GM12878 (cell line): ENCODE data around the gene TMEM86B. TPM values are rescaled to one million over a fixed set of nuclear protein-coding genes. Genes with fewer than 3 reads are reported as not detected.

Experiments
- ATAC-seq: fragments of 200-7000 bp; cut with Tn5 transposase; 3 replicates; pipeline ENCODE4 v1.9.1; 2020; ENCODE audit warnings: mild to moderate bottlenecking, moderate library complexity
- BruUV-seq: library from RNA; stranded (reverse); fragments of 400-500 nt; replicated peaks from 2 replicates; lab custom pipeline; 2021; lab: Mats Ljungman, UMichigan
- CTCF ChIA-PET: fragments of 300-600 bp; sonication (Branson Sonifier 250); formaldehyde crosslinking; extraction: SDS; loops from one replicate; lab custom pipeline; 2021; ENCODE audit warnings: inconsistent platforms; lab: Yijun Ruan, JAX
- POLR2A ChIA-PET: fragments of 350-600 bp; formaldehyde crosslinking; extraction: SDS; loops from one replicate; lab custom pipeline; 2021; ENCODE audit warnings: inconsistent platforms; lab: Charles Lee
- RAD21 ChIA-PET: fragments of 300-600 bp; sonication (Branson Sonifier 250); formaldehyde crosslinking; loops from one replicate; lab custom pipeline; 2023; ENCODE audit warnings: antibody characterized with exemption; ENCODE audit not compliant: unreplicated experiment; lab: Charles Lee
- SMC1A ChIA-PET: fragments of 300-600 bp; sonication (Branson Sonifier 250); formaldehyde crosslinking; loops from one replicate; lab custom pipeline; 2023; ENCODE audit not compliant: unreplicated experiment, uncharacterized antibody; lab: Charles Lee
- DNase-seq: peaks from one replicate; pipeline ENCODE4 v3.0.0-alpha.2; 2011; ENCODE audit warnings: low read depth, low spot score
- FAIRE-seq: peaks from 3 replicates; lab custom pipeline; 2011; peaks lifted over from hg19 to GRCh38; lab: Jason Lieb, UNC
- H2AFZ ChIP-seq: 2 replicates; pipeline ENCODE4 v1.6.0; 2011; ENCODE audit warnings: low read depth, low read length, control low read depth; ENCODE audit not compliant: control insufficient read depth
- H3K27ac ChIP-seq: 2 replicates; pipeline ENCODE4 v1.5.1; 2011; ENCODE audit warnings: control low read depth; ENCODE audit not compliant: control insufficient read depth, insufficient read depth
- H3K27me3 ChIP-seq, 2 experiments: replicated peaks in 1 of 2; 2 replicates each; pipeline versions ENCODE4 v1.6.0 to v1.6.1; 2011; ENCODE audit warnings: low read length in 1 of 2; ENCODE audit not compliant: control insufficient read depth in 2 of 2, insufficient read depth in 2 of 2
- H3K36me3 ChIP-seq, 2 experiments: 2 replicates each; pipeline ENCODE4 v1.5.1; 2011; ENCODE audit warnings: low read length in 1 of 2; ENCODE audit not compliant: control insufficient read depth in 2 of 2, insufficient read depth in 2 of 2
- H3K4me1 ChIP-seq: 2 replicates; pipeline ENCODE4 v1.6.1; 2011; ENCODE audit warnings: mild to moderate bottlenecking, low read length, moderate library complexity, mixed read lengths; ENCODE audit not compliant: control insufficient read depth, insufficient read depth
- H3K4me2 ChIP-seq: 2 replicates; pipeline ENCODE4 v1.6.0; 2011; ENCODE audit warnings: control low read depth; ENCODE audit not compliant: control insufficient read depth, insufficient read depth
- H3K4me3 ChIP-seq: fragments of 200-600 bp; sonication (generic); 2 replicates; pipeline ENCODE4 v1.5.1; 2016
- H3K79me2 ChIP-seq: 2 replicates; pipeline ENCODE4 v1.6.0; 2011; ENCODE audit warnings: low read length; ENCODE audit not compliant: control insufficient read depth, insufficient read depth
- H3K9ac ChIP-seq: 2 replicates; pipeline ENCODE4 v1.8.0; 2011; ENCODE audit warnings: low read length, control low read depth, mixed read lengths; ENCODE audit not compliant: control insufficient read depth, insufficient read depth
- H3K9me3 ChIP-seq: replicated peaks from 3 replicates; pipeline ENCODE4 v1.5.1; 2011; ENCODE audit warnings: mild to moderate bottlenecking, low read length; ENCODE audit not compliant: control insufficient read depth, insufficient read depth
- H4K20me1 ChIP-seq: 2 replicates; pipeline ENCODE4 v1.6.0; 2011; ENCODE audit not compliant: control insufficient read depth, insufficient read depth
- ATF2 ChIP-seq: IDR thresholded peaks from 2 replicates; pipeline ENCODE4 v1.6.1; 2012; ENCODE audit warnings: low read length, inconsistent platforms
- BHLHE40 ChIP-seq, 2 experiments: fragments of 450-650 bp in 1 of 2; IDR thresholded peaks; 2 replicates each; pipeline ENCODE4 v1.6.1; 2011 to 2017; ENCODE audit warnings: low read depth in 2 of 2, borderline replicate concordance in 1 of 2, improper control_type of control experiment in 1 of 2, low read length in 1 of 2, mild to moderate bottlenecking in 1 of 2
- ESRRA ChIP-seq: IDR thresholded peaks from 2 replicates; pipeline ENCODE4 v1.6.1; 2012; ENCODE audit warnings: mild to moderate bottlenecking, low read length, improper control_type of control experiment
- IKZF2 ChIP-seq, 2 experiments: fragments of 450-650 bp; IDR thresholded peaks; 2 replicates each; pipeline ENCODE4 v1.6.1; 2017; ENCODE audit warnings: mild to moderate bottlenecking in 2 of 2, moderate library complexity in 2 of 2
- MTA3 ChIP-seq: IDR thresholded peaks from 2 replicates; pipeline ENCODE4 v1.6.1; 2012; ENCODE audit warnings: low read length, inconsistent platforms, borderline replicate concordance
- PKNOX1 ChIP-seq: fragments of 450-650 bp; IDR thresholded peaks from 2 replicates; pipeline ENCODE4 v1.6.1; 2016; ENCODE audit warnings: mild to moderate bottlenecking
- USF2 ChIP-seq: IDR thresholded peaks from 2 replicates; pipeline ENCODE4 v1.6.1; 2011; ENCODE audit warnings: low read depth, low read length, improper control_type of control experiment, borderline replicate concordance
- WRNIP1 ChIP-seq: IDR thresholded peaks from 2 replicates; pipeline ENCODE4 v1.6.1; 2011; ENCODE audit warnings: low read depth, low read length, improper control_type of control experiment, borderline replicate concordance
- ZNF207 ChIP-seq: fragments of 450-650 bp; IDR thresholded peaks from 2 replicates; pipeline ENCODE4 v1.6.1; 2014; ENCODE audit warnings: antibody characterized with exemption, mild to moderate bottlenecking, borderline replicate concordance
- WGBS: methylation state at CpG from one replicate; pipeline ENCODE4 v1.1.6; 2016; ENCODE audit warnings: low lambda C conversion rate; ENCODE audit not compliant: insufficient replicate concordance, insufficient coverage; ENCODE audit errors: missing lambda C conversion rate; 5-methylcytosine and 5-hydroxymethylcytosine counted together
- in situ Hi-C: fragments of 300-500 bp; cut with MboI; formaldehyde crosslinking; loops from 9 replicates; pipeline ENCODE4 v1.14.3; 2018; ENCODE audit warnings: mixed read lengths
- intact Hi-C: fragments of 100-400 bp; cut with micrococcal nuclease; formaldehyde crosslinking; loops from one replicate; pipeline ENCODE4 v1.14.2; 2022; ENCODE audit not compliant: unreplicated experiment
- polyA plus RNA-seq, 11 experiments: library from polyadenylated mRNA; depleted of rRNA in 4 of 11; unstranded in 6 of 11; stranded (reverse) in 5 of 11; fragments of >200 nt; fragmentation: Nextera tagmentation in 4 of 11; fragmentation: Illumina TruSeq in 1 of 11; extraction: Ambion mirVana in 4 of 11; extraction: Trizol in 1 of 11; gene quantifications; 1 replicate in 1 of 11; 2 replicates in 10 of 11; pipeline versions ENCODE4 v1.2.1 to v1.2.3, GENCODE V29; 2011 to 2016; ENCODE audit warnings: inconsistent platforms in 2 of 11, missing spikeins in 2 of 11, low read depth in 1 of 11
- total RNA-seq, 4 experiments: library from RNA; depleted of rRNA in 3 of 4; stranded (reverse); fragments of >200 nt in 3 of 4; fragmentation: Illumina TruSeq in 1 of 4; extraction: Trizol in 1 of 4; gene quantifications; 2 replicates each; pipeline versions ENCODE4 v1.2.1 to v1.2.3, GENCODE V29; 2013 to 2021

The TMEM86B gene
- total and polyA plus RNA-seq, 10 of the 15 experiments (the other 5 are each of a cell fraction or from before 2014, with no cell fraction given): 0.26 to 10.6 (median 1.8) TPM

GRCh38 chr19:55244004-55244680 lies 15.6 kb upstream of the TMEM86B start:
- no peaks in the 10 kb centered on the region; the same call in 1 of the 2 replicates for H4K20me1 ChIP-seq
- ChIA-PET RAD21 (no interaction called here), CTCF (no interaction called here), POLR2A (interaction anchor here (0.9 kb wide), 1 partner anchor 15 kb away, joined by 3 read pairs; no protein-coding TSS in a partner anchor), SMC1A (interaction anchor here (1.2 to 1.3 kb wide), 2 partner anchors 9 to 11 kb away, joined by 3 to 5 read pairs; no protein-coding TSS in a partner anchor)
- no peak for FAIRE-seq
- no peaks in the 10 kb centered on the region for H3K9me3 ChIP-seq
- peaks cover 16 to 75% of the 10 kb centered on the region in 2 experiments; a peak in 3 of 4 replicates for H3K36me3 ChIP-seq
- ATAC-seq: no peak
- no peak overlapping the region for H3K4me3 ChIP-seq
- no peak overlapping the region for H3K27ac ChIP-seq
- no peak for TF ChIP-seq PKNOX1
- WGBS: 95% methylated on average over 12 of the region's 12 CpGs
- H3K4me2 ChIP-seq: no peak overlapping the region
- H3K9ac ChIP-seq: no peak overlapping the region
- H3K27me3 ChIP-seq: no peaks in the 10 kb centered on the region
- no peaks in the 10 kb centered on the region; the same call in 1 of the 2 replicates for H3K4me1 ChIP-seq
- intact Hi-C loops: no loop called here
- peaks cover 16% of the 10 kb centered on the region for H3K79me2 ChIP-seq
- no peak for DNase-seq
- H2AFZ ChIP-seq: no peak overlapping the region
- in situ Hi-C loops: no loop called here
- no TSS peak for BruUV-seq

- H3K4me2 ChIP-seq: no peak overlapping the region
- no TSS peak for BruUV-seq
- H3K36me3 ChIP-seq: peaks cover 25 to 71% of the 10 kb centered on the region in 2 experiments; a peak in 3 of 4 replicates
- peaks cover 3% of the 10 kb centered on the region for H3K79me2 ChIP-seq
- CTCF ChIA-PET: no interaction called here
- DNase-seq (no peak), ATAC-seq (no peak), FAIRE-seq (no peak)
- intact Hi-C loops: no loop called here
- no peak overlapping the region for H3K4me3 ChIP-seq
- SMC1A ChIA-PET: no interaction called here
- H3K27me3 ChIP-seq: no peaks in the 10 kb centered on the region
- WGBS: 92% methylated on average over 7 of the region's 7 CpGs
- H2AFZ ChIP-seq: no peak overlapping the region
- POLR2A ChIA-PET: no interaction called here
- RAD21 ChIA-PET: no interaction called here
- H3K9ac ChIP-seq: no peak overlapping the region
- no peak overlapping the region for H3K27ac ChIP-seq
- no peaks in the 10 kb centered on the region for H3K4me1 ChIP-seq
- H4K20me1 ChIP-seq: no peaks in the 10 kb centered on the region
- H3K9me3 ChIP-seq: no peaks in the 10 kb centered on the region
- in situ Hi-C loops: no loop called here
- TF ChIP-seq BHLHE40 (IDR thresholded peaks at IDR 0.05; ENCODE audit: borderline replicate concordance in 1 of 2, low read depth in 2 of 2, low read length in 1 of 2) (no peak), WRNIP1 (no peak), MTA3 (no peak), ZNF207 (no peak), ESRRA (no peak), ATF2 (no peak), USF2 (no peak), IKZF2 (IDR thresholded peaks at IDR 0.05) (no peak)
Measured at GRCh38 chr19:55242517-55242916, 14.0 kb upstream of the TMEM86B start.
